ENCODE measurements around the gene PANK4.

The PANK4 gene

DNA sequence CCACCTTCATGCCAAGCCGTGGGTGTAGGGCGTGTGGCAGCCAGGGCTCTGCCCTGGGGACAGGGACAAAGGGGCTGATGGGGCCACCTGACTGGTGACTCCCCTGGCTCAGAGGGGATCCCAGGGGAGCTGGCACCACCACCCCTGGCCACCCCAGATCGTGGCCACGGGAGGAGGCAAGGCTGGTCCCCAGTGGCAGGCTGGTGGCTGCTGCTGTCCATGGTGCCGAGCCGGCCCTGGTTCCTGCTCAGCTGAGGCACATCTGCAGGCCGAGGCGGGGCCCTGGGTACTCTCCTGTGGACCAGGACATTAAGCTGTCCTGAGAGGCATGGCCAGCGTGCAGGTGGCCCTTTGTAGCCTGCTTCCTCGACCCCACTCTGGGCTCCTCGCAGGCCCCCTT lies 43.8 kb downstream of the PANK4 start:
- TF ChIP-seq, protein P1, sequence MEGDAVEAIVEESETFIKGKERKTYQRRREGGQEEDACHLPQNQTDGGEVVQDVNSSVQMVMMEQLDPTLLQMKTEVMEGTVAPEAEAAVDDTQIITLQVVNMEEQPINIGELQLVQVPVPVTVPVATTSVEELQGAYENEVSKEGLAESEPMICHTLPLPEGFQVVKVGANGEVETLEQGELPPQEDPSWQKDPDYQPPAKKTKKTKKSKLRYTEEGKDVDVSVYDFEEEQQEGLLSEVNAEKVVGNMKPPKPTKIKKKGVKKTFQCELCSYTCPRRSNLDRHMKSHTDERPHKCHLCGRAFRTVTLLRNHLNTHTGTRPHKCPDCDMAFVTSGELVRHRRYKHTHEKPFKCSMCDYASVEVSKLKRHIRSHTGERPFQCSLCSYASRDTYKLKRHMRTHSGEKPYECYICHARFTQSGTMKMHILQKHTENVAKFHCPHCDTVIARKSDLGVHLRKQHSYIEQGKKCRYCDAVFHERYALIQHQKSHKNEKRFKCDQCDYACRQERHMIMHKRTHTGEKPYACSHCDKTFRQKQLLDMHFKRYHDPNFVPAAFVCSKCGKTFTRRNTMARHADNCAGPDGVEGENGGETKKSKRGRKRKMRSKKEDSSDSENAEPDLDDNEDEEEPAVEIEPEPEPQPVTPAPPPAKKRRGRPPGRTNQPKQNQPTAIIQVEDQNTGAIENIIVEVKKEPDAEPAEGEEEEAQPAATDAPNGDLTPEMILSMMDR (conservative IDR thresholded peaks at IDR 0.05; ENCODE audit: control insufficient read depth, insufficient read depth, low read depth, low read length), result no peak
- no peak for DNase-seq (ENCODE audit: low read depth)
- H3K4me3 ChIP-seq (ENCODE audit: control insufficient read depth, low read depth, low read length), result no peak overlapping the region

GRCh38 chr1:2481885-2482284 lies 44.5 kb downstream of the PANK4 start:
- TF ChIP-seq, protein P1 (conservative IDR thresholded peaks at IDR 0.05; ENCODE audit: control insufficient read depth, insufficient read depth, low read depth, low read length), result no peak
- no peak overlapping the region for H3K4me3 ChIP-seq (ENCODE audit: control insufficient read depth, low read depth, low read length)
- no peak for DNase-seq (ENCODE audit: low read depth)

- no peak for DNase-seq (ENCODE audit: low read depth)
- H3K4me3 ChIP-seq (ENCODE audit: control insufficient read depth, low read depth, low read length), result no peak overlapping the region
- TF ChIP-seq, protein P1 (conservative IDR thresholded peaks at IDR 0.05; ENCODE audit: control insufficient read depth, insufficient read depth, low read depth, low read length), result no peak
These were observed 45.4 kb downstream of the PANK4 start for GRCh38 chr1:2480986-2481364.

GRCh38 chr1:2480236-2480985 lies 46.0 kb downstream of the PANK4 start:
- TF ChIP-seq, protein P1 (conservative IDR thresholded peaks at IDR 0.05; ENCODE audit: control insufficient read depth, insufficient read depth, low read depth, low read length), result no peak
- no peak for DNase-seq (ENCODE audit: low read depth)
- H3K4me3 ChIP-seq (ENCODE audit: control insufficient read depth, low read depth, low read length), result no peak overlapping the region

- no peak for DNase-seq (ENCODE audit: low read depth)
These were observed 46.8 kb downstream of the PANK4 start for GRCh38 chr1:2479618-2480017.

DNA sequence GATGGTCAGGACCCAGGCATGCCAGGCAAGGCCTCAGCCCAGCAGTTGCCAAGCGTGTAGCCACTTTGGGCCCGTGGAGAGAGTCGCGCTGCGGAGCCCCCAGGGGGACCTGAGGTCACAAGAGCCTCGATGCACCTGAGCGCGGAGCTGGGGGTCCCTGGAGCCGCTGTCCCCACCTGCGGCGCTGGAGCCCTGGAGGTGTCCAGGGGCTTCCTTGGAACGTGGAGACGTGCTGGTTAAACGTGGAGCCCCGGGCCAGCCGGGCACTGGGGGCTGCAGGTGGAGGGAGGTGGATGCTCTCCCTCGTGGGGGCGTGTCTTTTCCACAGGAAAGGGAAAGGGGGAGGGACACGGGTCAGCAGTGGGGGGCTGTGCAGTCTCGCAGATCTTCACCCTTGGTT lies 47.2 kb downstream of the PANK4 start:
- DNase-seq (ENCODE audit: low read depth), result no peak
- TF ChIP-seq, protein P1 (conservative IDR thresholded peaks at IDR 0.05; ENCODE audit: control insufficient read depth, insufficient read depth, low read depth, low read length), result no peak
- H3K4me3 ChIP-seq (ENCODE audit: control insufficient read depth, low read depth, low read length), result no peak overlapping the region

More at GRCh38 chr1:2479618-2480017, 46.8 kb downstream of the PANK4 start:
- no peak overlapping the region for H3K4me3 ChIP-seq (ENCODE audit: control insufficient read depth, low read depth, low read length)
- TF ChIP-seq, protein P1 (conservative IDR thresholded peaks at IDR 0.05; ENCODE audit: control insufficient read depth, insufficient read depth, low read depth, low read length), result no peak
